HepG2 (cell line): ENCODE measurements around the gene ZNF189. TPM values are rescaled to one million over a fixed set of nuclear protein-coding genes. Genes with fewer than 3 reads are reported as not detected.
A peak's percentile ranks its signal among the peaks of the same experiment; 100 is the strongest.

Experiments used
- BCL6 ChIP-seq: IDR thresholded peaks from 2 replicates; pipeline ENCODE4 v1.6.1; 2016; ENCODE audit warnings: missing genetic modification reagents, missing compliant biosample characterization
- CENPT ChIP-seq: sonication (generic); formaldehyde crosslinking; IDR thresholded peaks from 2 replicates; pipeline ENCODE4 v1.8.0; 2022; ENCODE audit warnings: low read depth, mild to moderate bottlenecking, moderate library complexity, missing genetic modification reagents
- ELF3 ChIP-seq: IDR thresholded peaks from 2 replicates; pipeline ENCODE4 v1.6.1; 2016; ENCODE audit warnings: missing genetic modification reagents, missing compliant biosample characterization
- HMGXB3 ChIP-seq: sonication (generic); formaldehyde crosslinking; IDR thresholded peaks from 2 replicates; pipeline ENCODE4 v1.4.0; 2020; ENCODE audit warnings: missing genetic modification reagents, borderline replicate concordance
- HMGXB4 ChIP-seq, 2 experiments: sonication (generic) in 1 of 2; formaldehyde crosslinking in 1 of 2; IDR thresholded peaks; 2 replicates each; pipeline versions ENCODE4 v1.4.0 to v1.6.1; 2018 to 2020; ENCODE audit warnings: missing genetic modification reagents in 2 of 2, borderline replicate concordance in 1 of 2, low read depth in 1 of 2, mild to moderate bottlenecking in 1 of 2, missing biosample characterization in 1 of 2
- HNF1B ChIP-seq: sonication (generic); formaldehyde crosslinking; IDR thresholded peaks from 2 replicates; pipeline ENCODE4 v1.5.1; 2020; ENCODE audit warnings: mild to moderate bottlenecking, moderate library complexity, missing genetic modification reagents
- KDM1A ChIP-seq: IDR thresholded peaks from 2 replicates; pipeline ENCODE4 v1.6.1; 2016; ENCODE audit warnings: missing compliant biosample characterization
- MAF1 ChIP-seq: sonication (generic); formaldehyde crosslinking; IDR thresholded peaks from 2 replicates; pipeline ENCODE4 v1.5.0; 2020; ENCODE audit warnings: missing genetic modification reagents, borderline replicate concordance
- NKX3-1 ChIP-seq: sonication (generic); formaldehyde crosslinking; IDR thresholded peaks from 2 replicates; pipeline ENCODE4 v1.5.0; 2020; ENCODE audit warnings: missing genetic modification reagents
- NR2F6 ChIP-seq, 2 experiments: IDR thresholded peaks; 2 replicates each; pipeline ENCODE4 v1.6.1; 2016; ENCODE audit warnings: antibody characterized with exemption in 1 of 2, mild to moderate bottlenecking in 1 of 2
- PAX8 ChIP-seq: sonication (generic); formaldehyde crosslinking; IDR thresholded peaks from 2 replicates; pipeline ENCODE4 v1.8.0; 2022; ENCODE audit warnings: mild to moderate bottlenecking, missing genetic modification reagents, borderline replicate concordance
- POGZ ChIP-seq: sonication (generic); formaldehyde crosslinking; IDR thresholded peaks from 2 replicates; pipeline ENCODE4 v1.4.0; 2020; ENCODE audit warnings: mild to moderate bottlenecking, missing genetic modification reagents
- REPIN1 ChIP-seq: sonication (generic); formaldehyde crosslinking; IDR thresholded peaks from 2 replicates; pipeline ENCODE4 v1.8.0; 2022; ENCODE audit warnings: missing genetic modification reagents, low read depth, mild to moderate bottlenecking, borderline replicate concordance
- STAT6 ChIP-seq: sonication (generic); formaldehyde crosslinking; IDR thresholded peaks from 2 replicates; pipeline ENCODE4 v1.4.0; 2020; ENCODE audit warnings: missing genetic modification reagents, mild to moderate bottlenecking, borderline replicate concordance
- TGIF2 ChIP-seq: IDR thresholded peaks from 2 replicates; pipeline ENCODE4 v1.6.1; 2016; ENCODE audit warnings: control low read depth, missing compliant biosample characterization
- ZC3H4 ChIP-seq: sonication (generic); formaldehyde crosslinking; IDR thresholded peaks from 2 replicates; pipeline ENCODE4 v1.4.0; 2020; ENCODE audit warnings: missing genetic modification reagents, borderline replicate concordance
- ZNF205 ChIP-seq: IDR thresholded peaks from 2 replicates; pipeline ENCODE4 v1.6.1; 2018; ENCODE audit warnings: missing biosample characterization, missing genetic modification reagents
- ZNF749 ChIP-seq: sonication (generic); formaldehyde crosslinking; IDR thresholded peaks from 2 replicates; pipeline ENCODE4 v1.8.0; 2022; ENCODE audit warnings: mild to moderate bottlenecking, missing genetic modification reagents, moderate library complexity, borderline replicate concordance
- polyA plus RNA-seq, 8 experiments: library from polyadenylated mRNA; depleted of rRNA in 3 of 8; stranded (reverse) in 7 of 8; unstranded in 1 of 8; fragments of >200 nt; fragmentation: Illumina TruSeq in 4 of 8; extraction: Trizol in 4 of 8; gene quantifications; 2 replicates each; pipeline versions ENCODE4 v1.2.1 to v1.2.3, GENCODE V29; 2011 to 2016; ENCODE audit warnings: low read depth in 4 of 8, missing spikeins in 1 of 8, mixed read lengths in 1 of 8; ENCODE audit not compliant: insufficient read depth in 1 of 8
- total RNA-seq, 5 experiments: library from RNA; depleted of rRNA; stranded (reverse); fragments of >200 nt; fragmentation: Illumina TruSeq; extraction: Trizol; gene quantifications; 2 replicates each; pipeline ENCODE4 v1.2.3, GENCODE V29; 2016; ENCODE audit warnings: low read depth in 1 of 5

ZNF189 gene
- total and polyA plus RNA-seq, 2 of the 13 experiments (the other 11 are each of a cell fraction or from before 2014, with no cell fraction given), result 8.4 to 50.0 TPM

- no peak; the same call in 1 of the 2 replicates for TF ChIP-seq HMGXB3 (CRISPR knock-in tag)
- TF ChIP-seq KDM1A (CRISPR knock-in tag), result no peak
- TF ChIP-seq POGZ (CRISPR knock-in tag), result peak; percentile 71
- peak; percentile 63 for TF ChIP-seq NR2F6 (IDR thresholded peaks at IDR 0.05)
- peak; percentile 43; the same call in 1 of the 2 replicates for TF ChIP-seq NR2F6 (CRISPR knock-in tag; IDR thresholded peaks at IDR 0.05)
- 0 out of 2 replicates have a peak, but pooled peaks have one; percentile 45 for TF ChIP-seq TGIF2 (CRISPR knock-in tag)
- peak; percentile 49; the same call in 1 of the 2 replicates for TF ChIP-seq STAT6 (CRISPR knock-in tag)
- no peak for TF ChIP-seq PAX8
- TF ChIP-seq BCL6 (CRISPR knock-in tag), result peak; percentile 16; the same call in 1 of the 2 replicates
- 0 out of 2 replicates have a peak, but pooled peaks have one; percentile 19 for TF ChIP-seq NKX3-1
- TF ChIP-seq REPIN1 (CRISPR knock-in tag), result no peak; the same call in 1 of the 2 replicates
- TF ChIP-seq ELF3 (CRISPR knock-in tag), result peak; percentile 65; the same call in 1 of the 2 replicates
- TF ChIP-seq HMGXB4 (CRISPR knock-in tag; IDR thresholded peaks at IDR 0.05; ENCODE audit: borderline replicate concordance in 1 of 2, low read depth in 1 of 2), result no peak; a peak in 2 of 4 replicates
- no peak for TF ChIP-seq MAF1 (CRISPR knock-in tag)
- no peak for TF ChIP-seq CENPT
- peak; percentile 56; the same call in 1 of the 2 replicates for TF ChIP-seq HNF1B (CRISPR knock-in tag)
- no peak for TF ChIP-seq ZC3H4 (CRISPR knock-in tag)
- peak; percentile 84 for TF ChIP-seq ZNF205 (CRISPR knock-in tag)
- TF ChIP-seq ZNF749 (CRISPR knock-in tag), result no peak
These were observed 46.8 kb downstream of the ZNF189 start (continued) for GRCh38 chr9:101445353-101446029.
